PC-3 (cell line): ENCODE data around the gene CACNA1D.

ENCODE experiments used
- EZH2 ChIP-seq: fragments of 300-600 bp; sonication (generic); IDR thresholded peaks from one replicate; pipeline ENCODE4 v1.6.1; 2017; ENCODE audit warnings: antibody characterized with exemption, mild to moderate bottlenecking, low read length; ENCODE audit not compliant: unreplicated experiment
- EZH2phosphoT487 ChIP-seq: fragments of 300-600 bp; sonication (generic); IDR thresholded peaks from 2 replicates; pipeline ENCODE4 v1.6.1; 2018; ENCODE audit warnings: mild to moderate bottlenecking, antibody characterized with exemption, low read length, borderline replicate concordance
- TF ChIP-seq, protein P1 (sequence below): fragments of 300-600 bp; sonication (generic); conservative IDR thresholded peaks from 2 replicates; pipeline ENCODE4 v1.5.1; 2017; ENCODE audit warnings: antibody characterized with exemption, low read depth, mild to moderate bottlenecking, low read length

DNA sequence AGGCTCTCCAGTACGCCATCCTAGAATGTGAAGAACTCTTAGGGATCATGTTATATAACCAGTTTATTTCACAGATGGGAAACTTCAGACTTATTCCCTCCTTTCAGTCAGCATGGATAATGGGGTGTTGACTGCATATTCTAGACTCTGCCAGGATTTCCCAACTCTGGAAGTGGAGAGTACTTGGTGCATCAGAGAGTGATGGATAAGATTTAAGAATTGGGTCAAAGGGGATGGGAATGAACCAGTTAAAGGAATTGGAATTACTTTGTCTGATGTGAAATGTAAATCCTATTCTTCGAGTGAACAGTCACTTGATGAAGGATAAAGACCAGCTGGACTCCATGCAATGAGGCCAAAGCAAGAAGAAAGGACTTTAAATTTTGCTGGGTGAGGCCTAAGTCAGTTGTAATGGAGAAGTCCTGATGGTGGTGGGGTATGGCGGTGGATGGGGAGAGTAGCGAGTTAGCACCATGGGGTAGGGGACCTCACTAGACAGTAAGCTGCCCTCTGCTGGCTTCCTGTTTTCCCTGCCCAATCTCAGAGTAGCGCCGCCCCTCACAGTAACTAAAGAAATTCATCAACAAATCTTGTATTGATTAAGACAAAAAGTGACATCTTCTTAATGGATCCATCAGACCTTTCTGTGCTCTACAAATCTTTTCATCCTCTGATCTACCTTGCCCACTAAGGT lies 7.3 kb upstream of the CACNA1D start:
- TF ChIP-seq, protein P1, sequence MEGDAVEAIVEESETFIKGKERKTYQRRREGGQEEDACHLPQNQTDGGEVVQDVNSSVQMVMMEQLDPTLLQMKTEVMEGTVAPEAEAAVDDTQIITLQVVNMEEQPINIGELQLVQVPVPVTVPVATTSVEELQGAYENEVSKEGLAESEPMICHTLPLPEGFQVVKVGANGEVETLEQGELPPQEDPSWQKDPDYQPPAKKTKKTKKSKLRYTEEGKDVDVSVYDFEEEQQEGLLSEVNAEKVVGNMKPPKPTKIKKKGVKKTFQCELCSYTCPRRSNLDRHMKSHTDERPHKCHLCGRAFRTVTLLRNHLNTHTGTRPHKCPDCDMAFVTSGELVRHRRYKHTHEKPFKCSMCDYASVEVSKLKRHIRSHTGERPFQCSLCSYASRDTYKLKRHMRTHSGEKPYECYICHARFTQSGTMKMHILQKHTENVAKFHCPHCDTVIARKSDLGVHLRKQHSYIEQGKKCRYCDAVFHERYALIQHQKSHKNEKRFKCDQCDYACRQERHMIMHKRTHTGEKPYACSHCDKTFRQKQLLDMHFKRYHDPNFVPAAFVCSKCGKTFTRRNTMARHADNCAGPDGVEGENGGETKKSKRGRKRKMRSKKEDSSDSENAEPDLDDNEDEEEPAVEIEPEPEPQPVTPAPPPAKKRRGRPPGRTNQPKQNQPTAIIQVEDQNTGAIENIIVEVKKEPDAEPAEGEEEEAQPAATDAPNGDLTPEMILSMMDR = no peak; the same call in 1 of the 2 replicates
- no peak for TF ChIP-seq EZH2phosphoT487
- TF ChIP-seq EZH2 = no peak
